Liver (tissue), 9 donors: Measurements from ENCODE around the gene FBXO8. TPM values are rescaled to one million over a fixed set of nuclear protein-coding genes. Genes with fewer than 3 reads are reported as not detected.

Experiments
- DNase-seq: peaks from one replicate; pipeline ENCODE4 v3.0.0-alpha.2; 2017; ENCODE audit warnings: low spot score
- H3K27ac ChIP-seq, 2 donors: one replicate each; pipeline ENCODE4 v1.7.0; 2013; ENCODE audit warnings: inconsistent platforms in 2 of 2, low read length in 2 of 2, control low read depth in 1 of 2, low read depth in 1 of 2, mild to moderate bottlenecking in 1 of 2
- H3K27me3 ChIP-seq, 4 donors: one replicate each; pipeline versions ENCODE4 v1.6.1 to v1.7.0; 2013; ENCODE audit warnings: low read length in 3 of 4, inconsistent platforms in 1 of 4, mild to moderate bottlenecking in 1 of 4, moderate library complexity in 1 of 4; ENCODE audit not compliant: control insufficient read depth in 4 of 4, insufficient read depth in 4 of 4
- H3K36me3 ChIP-seq, 4 donors: one replicate each; pipeline versions ENCODE4 v1.6.1 to v1.7.0; 2013; ENCODE audit warnings: low read length in 3 of 4, mild to moderate bottlenecking in 3 of 4, low read depth in 1 of 4, moderate library complexity in 1 of 4; ENCODE audit not compliant: control insufficient read depth in 4 of 4, insufficient read depth in 3 of 4
- H3K4me1 ChIP-seq, 4 donors: one replicate each; pipeline versions ENCODE4 v1.6.1 to v1.7.0; 2013; ENCODE audit warnings: low read length in 3 of 4, mild to moderate bottlenecking in 3 of 4, moderate library complexity in 1 of 4; ENCODE audit not compliant: control insufficient read depth in 4 of 4, insufficient read depth in 4 of 4
- H3K4me3 ChIP-seq, 3 donors: one replicate each; pipeline versions ENCODE4 v1.6.1 to v1.7.0; 2013; ENCODE audit warnings: low read length in 3 of 3, control low read depth in 1 of 3, low read depth in 1 of 3, mild to moderate bottlenecking in 1 of 3
- H3K9ac ChIP-seq, 2 donors: one replicate each; pipeline ENCODE4 v1.7.0; 2013; ENCODE audit warnings: low read length in 2 of 2, mild to moderate bottlenecking in 2 of 2, moderate library complexity in 2 of 2, control low read depth in 1 of 2, low read depth in 1 of 2
- H3K9me3 ChIP-seq, 4 donors: one replicate each; pipeline versions ENCODE4 v1.6.1 to v1.7.0; 2013; ENCODE audit warnings: low read length in 3 of 4; ENCODE audit not compliant: control insufficient read depth in 4 of 4
- ATF3 ChIP-seq: IDR thresholded peaks from 2 replicates; pipeline ENCODE4 v1.6.1; 2016; ENCODE audit warnings: antibody characterized with exemption
- EGR1 ChIP-seq, 2 donors: IDR thresholded peaks; 2 replicates each; pipeline ENCODE4 v1.6.1; 2016 to 2018; ENCODE audit warnings: antibody characterized with exemption in 2 of 2, low read depth in 2 of 2
- FOXA1 ChIP-seq: IDR thresholded peaks from 2 replicates; pipeline ENCODE4 v1.6.1; 2016; ENCODE audit warnings: antibody characterized with exemption
- FOXA2 ChIP-seq: IDR thresholded peaks from 2 replicates; pipeline ENCODE4 v1.6.1; 2016; ENCODE audit warnings: antibody characterized with exemption
- GABPA ChIP-seq, 2 donors: IDR thresholded peaks in 1 of 2; conservative IDR thresholded peaks in 1 of 2; 2 replicates each; pipeline ENCODE4 v1.6.1; 2016; ENCODE audit warnings: antibody characterized with exemption in 2 of 2, mild to moderate bottlenecking in 1 of 2, moderate library complexity in 1 of 2
- HNF4A ChIP-seq, 2 donors: conservative IDR thresholded peaks; 2 replicates each; pipeline ENCODE4 v1.6.1; 2016; ENCODE audit warnings: antibody characterized with exemption in 2 of 2, mild to moderate bottlenecking in 2 of 2
- NR2F2 ChIP-seq: IDR thresholded peaks from 2 replicates; pipeline ENCODE4 v1.6.1; 2016; ENCODE audit warnings: antibody characterized with exemption
- RAD21 ChIP-seq, 2 donors: IDR thresholded peaks; 2 replicates each; pipeline ENCODE4 v1.6.1; 2016; ENCODE audit warnings: antibody characterized with exemption in 2 of 2, mild to moderate bottlenecking in 2 of 2
- REST ChIP-seq: IDR thresholded peaks from 2 replicates; pipeline ENCODE4 v1.6.1; 2016; ENCODE audit warnings: antibody characterized with exemption, mild to moderate bottlenecking
- TAF1 ChIP-seq: conservative IDR thresholded peaks from 2 replicates; pipeline ENCODE4 v1.6.1; 2016; ENCODE audit warnings: antibody characterized with exemption, mild to moderate bottlenecking
- YY1 ChIP-seq: IDR thresholded peaks from 2 replicates; pipeline ENCODE4 v1.6.1; 2016; ENCODE audit warnings: antibody characterized with exemption, mild to moderate bottlenecking
- ZBTB33 ChIP-seq: IDR thresholded peaks from 2 replicates; pipeline ENCODE4 v1.6.1; 2016; ENCODE audit warnings: antibody characterized with exemption
- WGBS: extraction: QIAGEN DNeasy Blood & Tissue Kit; methylation state at CpG from one replicate; pipeline ENCODE4 v1.1.7; 2013; 5-methylcytosine and 5-hydroxymethylcytosine counted together
- polyA plus RNA-seq, 2 donors: library from polyadenylated mRNA; stranded (reverse) in 1 of 2; unstranded in 1 of 2; fragments of 200-250 nt in 1 of 2; fragments of >200 nt in 1 of 2; fragmentation: Nextera tagmentation in 1 of 2; extraction: Ambion mirVana in 1 of 2; gene quantifications; one replicate each; pipeline versions ENCODE4 v1.2.1 to v1.2.3, GENCODE V29; 2013 to 2015
- total RNA-seq, 2 donors: library from RNA; depleted of rRNA; stranded (reverse); fragments of >200 nt; gene quantifications; one replicate each; pipeline ENCODE4 v1.2.3, GENCODE V29; 2014
- TF ChIP-seq, protein P1 (sequence below): fragments of 150-350 bp; IDR thresholded peaks from 2 replicates; pipeline ENCODE4 v1.5.1; 2017; ENCODE audit warnings: improper control_type of control experiment, low read depth, low read length; ENCODE audit not compliant: missing input control
- donor health status: healthy.
- donor health status: healthy.
- donor health status: healthy.
- donor health status: healthy.
- donor health status: healthy.

Gene FBXO8
- total and polyA plus RNA-seq, 4 donors: 15.0 to 56.1 (median 35.1) TPM

DNA sequence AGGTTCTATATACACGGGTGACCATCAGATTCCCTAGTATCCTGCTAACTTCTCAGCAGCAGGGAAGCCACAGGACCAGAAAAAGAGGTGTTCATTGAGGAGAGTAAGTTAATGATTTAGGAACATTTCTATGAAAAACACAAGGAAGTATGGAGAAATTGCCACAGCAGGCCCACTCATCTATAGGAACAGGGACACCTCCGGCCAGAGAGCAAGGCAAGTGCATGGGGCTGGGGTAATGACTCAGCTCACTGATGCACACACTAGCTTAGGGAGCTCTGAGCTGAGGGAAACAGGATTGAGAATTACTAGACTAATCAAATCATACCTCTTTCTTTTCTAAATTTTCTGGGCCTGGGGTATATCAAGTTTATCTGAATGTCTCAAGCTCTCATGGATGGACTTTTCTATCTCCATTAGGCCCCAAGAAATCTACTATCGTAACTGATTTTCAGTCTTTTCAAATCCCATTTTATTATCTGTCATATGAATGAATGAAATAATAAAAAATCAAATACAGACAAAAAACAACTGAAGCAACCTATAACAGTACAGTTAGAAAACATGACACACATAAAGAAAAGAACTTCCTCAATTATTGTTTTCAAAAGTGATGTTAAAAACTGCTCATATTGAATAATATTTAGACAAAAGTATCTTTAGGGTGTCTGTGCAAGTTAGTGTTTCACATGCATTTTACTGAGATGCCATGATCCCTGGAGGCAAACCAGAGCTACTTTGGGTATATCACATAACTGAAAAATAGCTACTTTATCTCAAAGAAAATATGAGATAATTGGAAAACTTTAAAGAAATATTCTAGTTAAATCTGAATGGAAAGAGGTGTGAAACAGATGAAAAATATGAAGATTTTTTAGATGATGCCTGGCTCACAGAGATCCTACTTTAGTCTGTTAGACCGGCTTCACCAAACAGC lies 89.8 kb downstream of the FBXO8 start:
- H3K9ac ChIP-seq: no peak overlapping the region
- DNase-seq: no peak

GRCh38 chr4:174192943-174193342 lies 90.5 kb downstream of the FBXO8 start:
- no peak for TF ChIP-seq HNF4A (conservative IDR thresholded peaks at IDR 0.05)
- no peak for DNase-seq
- WGBS: 72% methylated on average over 4 of the region's 4 CpGs

More for the DNA sequence above, 89.8 kb downstream of the FBXO8 start:
- 77% methylated on average over 4 of the region's 4 CpGs for WGBS
- no peaks in the 10 kb centered on the region for H3K9me3 ChIP-seq
- TF ChIP-seq EGR1 (IDR thresholded peaks at IDR 0.05; ENCODE audit: low read depth in 2 of 2) (no peak), TAF1 (no peak), RAD21 (IDR thresholded peaks at IDR 0.05) (no peak), FOXA2 (no peak), HNF4A (conservative IDR thresholded peaks at IDR 0.05) (no peak), REST (no peak), ATF3 (no peak)
- TF ChIP-seq, protein P1, sequence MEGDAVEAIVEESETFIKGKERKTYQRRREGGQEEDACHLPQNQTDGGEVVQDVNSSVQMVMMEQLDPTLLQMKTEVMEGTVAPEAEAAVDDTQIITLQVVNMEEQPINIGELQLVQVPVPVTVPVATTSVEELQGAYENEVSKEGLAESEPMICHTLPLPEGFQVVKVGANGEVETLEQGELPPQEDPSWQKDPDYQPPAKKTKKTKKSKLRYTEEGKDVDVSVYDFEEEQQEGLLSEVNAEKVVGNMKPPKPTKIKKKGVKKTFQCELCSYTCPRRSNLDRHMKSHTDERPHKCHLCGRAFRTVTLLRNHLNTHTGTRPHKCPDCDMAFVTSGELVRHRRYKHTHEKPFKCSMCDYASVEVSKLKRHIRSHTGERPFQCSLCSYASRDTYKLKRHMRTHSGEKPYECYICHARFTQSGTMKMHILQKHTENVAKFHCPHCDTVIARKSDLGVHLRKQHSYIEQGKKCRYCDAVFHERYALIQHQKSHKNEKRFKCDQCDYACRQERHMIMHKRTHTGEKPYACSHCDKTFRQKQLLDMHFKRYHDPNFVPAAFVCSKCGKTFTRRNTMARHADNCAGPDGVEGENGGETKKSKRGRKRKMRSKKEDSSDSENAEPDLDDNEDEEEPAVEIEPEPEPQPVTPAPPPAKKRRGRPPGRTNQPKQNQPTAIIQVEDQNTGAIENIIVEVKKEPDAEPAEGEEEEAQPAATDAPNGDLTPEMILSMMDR: no peak
- no peaks in the 10 kb centered on the region for H3K36me3 ChIP-seq
- no peaks in the 10 kb centered on the region for H3K4me1 ChIP-seq
- no peak overlapping the region for H3K4me3 ChIP-seq
- H3K27ac ChIP-seq: no peak overlapping the region
- peaks cover 0 to 24% (median 3%) of the 10 kb centered on the region in 4 donors for H3K27me3 ChIP-seq

DNA sequence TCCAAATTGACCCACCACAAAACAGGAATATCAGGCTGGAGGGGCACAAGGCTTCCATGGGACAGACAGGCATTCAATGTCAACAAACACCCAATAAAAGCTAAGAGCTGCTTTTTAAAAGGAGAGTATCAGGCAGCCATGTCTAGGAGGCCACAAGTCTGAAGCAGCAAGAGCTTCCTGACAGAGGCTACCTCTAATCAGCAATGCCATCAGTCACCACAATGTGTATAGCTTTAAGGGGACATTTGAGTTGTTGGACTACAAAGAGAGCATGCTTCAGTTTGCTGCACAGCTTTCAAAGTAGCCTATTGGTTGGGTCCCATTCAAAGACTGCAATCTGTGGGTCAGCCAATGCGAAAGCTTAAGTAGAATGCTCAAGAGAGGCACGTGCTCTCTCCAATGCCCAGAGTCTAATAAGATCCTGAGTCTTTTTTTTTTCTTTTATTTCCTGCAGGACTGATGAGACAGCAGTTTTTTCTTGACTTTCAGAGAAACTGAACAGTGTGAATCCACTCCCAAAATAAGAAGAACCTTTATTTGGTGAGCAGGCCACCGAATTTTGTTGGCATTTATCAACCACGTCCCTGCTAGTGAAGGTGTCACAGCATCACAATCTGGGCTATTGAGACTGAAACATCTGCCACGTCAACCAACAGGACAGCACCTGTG lies 92.5 kb downstream of the FBXO8 start:
- 72% methylated on average over 5 of the region's 5 CpGs for WGBS
- no peak for DNase-seq
- no peaks in the 10 kb centered on the region for H3K36me3 ChIP-seq
- TF ChIP-seq EGR1 (IDR thresholded peaks at IDR 0.05; ENCODE audit: low read depth in 2 of 2) (no peak), ZBTB33 (no peak), YY1 (no peak), HNF4A (conservative IDR thresholded peaks at IDR 0.05) (no peak), NR2F2 (no peak), TAF1 (no peak), FOXA1 (no peak), GABPA (IDR thresholded peaks at IDR 0.05 in 1 of 2, conservative IDR thresholded peaks at IDR 0.05 in 1 of 2) (no peak), RAD21 (IDR thresholded peaks at IDR 0.05) (no peak), FOXA2 (no peak)
- TF ChIP-seq, protein P1: no peak

More at GRCh38 chr4:174192943-174193342, 90.5 kb downstream of the FBXO8 start:
- Histone ChIP-seq H3K9ac (no peak overlapping the region), H3K4me1 (no peaks in the 10 kb centered on the region), H3K4me3 (no peak overlapping the region), H3K36me3 (no peaks in the 10 kb centered on the region), H3K9me3 (no peaks in the 10 kb centered on the region), H3K27ac (no peak overlapping the region), H3K27me3 (peaks cover 0 to 19% (median 3%) of the 10 kb centered on the region in 4 donors)

More for the DNA sequence above, 92.5 kb downstream of the FBXO8 start:
- no peak overlapping the region for H3K9ac ChIP-seq
- H3K27me3 ChIP-seq: peaks cover 0 to 12% (median 0%) of the 10 kb centered on the region in 4 donors
- no peaks in the 10 kb centered on the region for H3K4me1 ChIP-seq
- no peak overlapping the region for H3K4me3 ChIP-seq
- H3K27ac ChIP-seq: no peak overlapping the region
- H3K9me3 ChIP-seq: no peaks in the 10 kb centered on the region
